Cardiac fibroblast (primary cell): ENCODE data around the gene FRMD1.

ENCODE experiments used
- DNase-seq, 2 donors: peaks; one replicate each; pipeline versions ENCODE4 v3.0.0 to v3.0.0-alpha.2; 2010; ENCODE audit warnings: low read depth in 2 of 2
- H3K4me3 ChIP-seq, 2 donors: replicated peaks in 1 of 2; 1 replicate in 1 of 2; 2 replicates in 1 of 2; pipeline ENCODE4 v1.5.1; 2011; ENCODE audit warnings: low read depth in 2 of 2, low read length in 2 of 2, mild to moderate bottlenecking in 2 of 2, moderate library complexity in 1 of 2
- TF ChIP-seq, protein P1 (sequence below): IDR thresholded peaks from one replicate; pipeline ENCODE4 v1.5.1; 2011; ENCODE audit warnings: low read depth, mild to moderate bottlenecking, low read length, inconsistent platforms

The FRMD1 gene

DNA sequence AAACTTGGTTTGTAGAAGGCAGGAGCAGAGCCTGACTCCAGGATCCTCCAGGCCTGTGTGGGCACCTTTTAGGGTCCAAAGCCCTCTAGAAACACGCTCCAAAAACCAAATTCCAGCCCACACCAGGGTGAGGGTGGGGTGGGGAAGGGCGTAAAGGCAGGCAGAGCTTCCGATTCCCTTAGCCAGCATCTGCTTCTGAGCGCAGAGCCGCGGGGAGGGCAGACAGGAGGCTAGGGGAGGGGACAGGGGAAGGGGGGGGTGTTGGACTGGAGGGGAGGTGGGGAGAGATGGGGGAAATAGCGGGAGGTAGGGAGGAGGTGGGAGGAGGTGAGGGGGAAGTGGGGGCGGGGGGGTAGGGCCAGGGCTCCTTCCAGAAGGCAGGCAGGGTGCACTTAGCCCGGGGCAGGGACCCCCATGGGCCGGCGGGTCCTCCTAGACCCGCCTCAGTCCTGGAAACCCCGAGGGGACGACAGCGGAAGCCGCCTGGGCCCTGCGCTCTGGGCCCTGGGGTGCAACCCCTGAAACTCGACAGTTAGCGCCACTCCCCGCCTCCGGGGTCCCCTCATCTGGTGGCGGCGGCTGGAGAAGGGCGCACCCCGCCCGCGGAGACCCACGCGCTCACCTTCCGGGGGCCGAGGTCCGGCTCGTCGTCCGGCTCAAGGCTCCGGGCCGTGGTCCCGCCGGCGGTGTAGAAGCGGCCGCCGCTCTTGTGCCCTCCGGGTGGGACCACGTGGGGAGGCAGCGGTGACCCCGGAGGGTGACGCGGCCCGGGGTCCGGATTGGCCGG, 22.0 kb upstream of the FRMD1 start:
- TF ChIP-seq, protein P1, sequence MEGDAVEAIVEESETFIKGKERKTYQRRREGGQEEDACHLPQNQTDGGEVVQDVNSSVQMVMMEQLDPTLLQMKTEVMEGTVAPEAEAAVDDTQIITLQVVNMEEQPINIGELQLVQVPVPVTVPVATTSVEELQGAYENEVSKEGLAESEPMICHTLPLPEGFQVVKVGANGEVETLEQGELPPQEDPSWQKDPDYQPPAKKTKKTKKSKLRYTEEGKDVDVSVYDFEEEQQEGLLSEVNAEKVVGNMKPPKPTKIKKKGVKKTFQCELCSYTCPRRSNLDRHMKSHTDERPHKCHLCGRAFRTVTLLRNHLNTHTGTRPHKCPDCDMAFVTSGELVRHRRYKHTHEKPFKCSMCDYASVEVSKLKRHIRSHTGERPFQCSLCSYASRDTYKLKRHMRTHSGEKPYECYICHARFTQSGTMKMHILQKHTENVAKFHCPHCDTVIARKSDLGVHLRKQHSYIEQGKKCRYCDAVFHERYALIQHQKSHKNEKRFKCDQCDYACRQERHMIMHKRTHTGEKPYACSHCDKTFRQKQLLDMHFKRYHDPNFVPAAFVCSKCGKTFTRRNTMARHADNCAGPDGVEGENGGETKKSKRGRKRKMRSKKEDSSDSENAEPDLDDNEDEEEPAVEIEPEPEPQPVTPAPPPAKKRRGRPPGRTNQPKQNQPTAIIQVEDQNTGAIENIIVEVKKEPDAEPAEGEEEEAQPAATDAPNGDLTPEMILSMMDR = no peak
- no peak overlapping the region for H3K4me3 ChIP-seq
- DNase-seq = no peak

DNA sequence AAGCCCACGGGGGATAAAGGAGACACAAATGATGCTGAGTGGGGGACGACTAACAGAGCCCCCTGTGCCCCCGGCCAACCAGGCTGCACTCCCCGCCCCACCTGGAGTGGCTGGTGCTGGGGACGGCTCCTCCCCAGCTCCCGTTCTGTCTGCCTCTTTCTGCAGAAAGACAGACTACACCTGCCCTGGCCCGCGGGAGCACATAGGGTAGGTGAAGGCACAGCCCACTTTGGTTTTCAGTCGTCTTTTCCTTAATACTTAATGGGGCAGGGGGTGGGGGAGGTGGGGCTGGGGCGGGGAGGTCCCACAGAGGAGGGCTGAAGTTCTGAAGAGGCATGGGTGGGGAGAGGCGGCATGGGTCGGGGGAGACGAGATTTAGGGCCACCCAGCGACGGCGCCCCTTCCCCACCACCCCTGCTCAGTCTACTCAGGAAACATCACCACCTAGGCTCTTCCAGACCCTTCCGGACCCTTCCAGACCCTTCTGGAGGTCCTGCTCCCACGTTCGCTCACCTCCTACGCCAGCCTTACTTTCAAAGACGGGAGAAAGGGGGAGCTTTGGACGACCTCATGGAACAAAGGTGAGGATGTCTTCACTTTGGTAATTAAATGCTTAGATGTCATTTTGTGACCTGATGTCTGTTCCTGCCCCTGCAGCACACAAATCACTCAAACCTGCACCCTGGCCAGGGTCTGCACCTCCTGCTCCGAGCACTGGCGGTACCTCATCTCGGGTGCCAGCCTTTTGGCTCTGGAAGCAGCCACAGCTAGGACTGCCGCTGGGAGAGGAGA, 21.2 kb upstream of the FRMD1 start:
- TF ChIP-seq, protein P1 = no peak
- no peak for DNase-seq
- no peak overlapping the region for H3K4me3 ChIP-seq

DNA sequence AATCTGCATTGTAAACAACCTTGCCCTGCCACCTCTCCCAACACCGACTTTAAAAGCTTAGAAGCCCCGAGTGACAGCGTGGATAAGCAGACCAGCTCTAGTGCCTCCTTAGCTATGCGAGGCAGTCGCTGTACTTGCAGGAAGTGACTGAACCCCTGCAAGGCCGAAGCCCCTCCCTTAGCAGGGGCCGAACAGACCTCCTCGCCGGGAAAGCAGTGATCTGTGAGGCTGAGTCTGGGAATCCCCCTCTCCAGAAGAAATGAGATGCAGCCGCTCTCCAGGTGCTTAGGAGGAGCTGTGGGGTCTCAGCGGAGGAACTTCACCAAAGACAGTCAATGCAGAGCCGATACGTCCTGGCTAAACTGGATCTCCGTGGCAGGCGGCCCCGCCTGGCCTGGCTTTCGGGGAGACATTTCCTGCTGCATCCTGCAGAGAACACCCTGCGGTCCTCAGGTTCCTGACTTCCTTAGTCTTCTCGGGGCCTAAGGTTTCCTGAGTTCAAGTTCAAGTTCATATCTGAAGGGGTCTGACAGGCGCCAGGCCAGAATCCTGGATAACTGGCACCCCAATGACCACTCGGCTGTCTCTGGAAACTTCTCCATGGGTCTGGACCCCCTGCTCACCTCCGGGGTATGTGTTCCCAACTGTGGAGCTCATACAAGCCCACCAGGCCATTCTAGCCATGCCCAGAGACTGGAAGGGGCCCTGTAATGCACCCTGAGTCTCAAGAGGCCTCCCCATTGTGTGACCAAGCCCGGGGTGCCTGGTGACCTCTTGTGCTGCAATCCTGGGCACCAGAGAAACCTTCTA, 20.4 kb upstream of the FRMD1 start:
- no peak overlapping the region for H3K4me3 ChIP-seq
- TF ChIP-seq, protein P1 = no peak
- no peak for DNase-seq

DNA sequence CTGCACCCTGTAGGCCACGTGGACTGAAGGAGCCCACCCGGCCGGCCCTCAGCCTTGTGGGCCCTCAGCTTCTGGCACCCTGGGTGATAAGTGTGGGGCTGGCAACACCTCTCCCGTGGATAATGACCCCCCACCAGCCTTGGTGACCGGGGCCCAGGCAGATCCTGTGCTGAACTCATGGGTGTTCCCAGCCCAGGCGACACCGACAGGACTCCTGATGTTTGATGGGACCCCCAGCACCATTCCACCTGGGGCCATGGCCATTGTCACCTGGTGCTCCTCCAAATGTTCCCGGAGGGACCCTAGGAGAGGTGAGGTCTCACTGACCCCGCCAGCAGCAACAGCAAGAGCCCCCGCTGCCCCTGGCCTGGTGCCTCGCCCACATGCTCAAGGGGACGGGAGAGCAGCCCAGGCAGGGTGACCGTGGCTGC, 19.4 kb upstream of the FRMD1 start:
- H3K4me3 ChIP-seq = no peak overlapping the region
- DNase-seq = no peak
- TF ChIP-seq, protein P1 = no peak

DNA sequence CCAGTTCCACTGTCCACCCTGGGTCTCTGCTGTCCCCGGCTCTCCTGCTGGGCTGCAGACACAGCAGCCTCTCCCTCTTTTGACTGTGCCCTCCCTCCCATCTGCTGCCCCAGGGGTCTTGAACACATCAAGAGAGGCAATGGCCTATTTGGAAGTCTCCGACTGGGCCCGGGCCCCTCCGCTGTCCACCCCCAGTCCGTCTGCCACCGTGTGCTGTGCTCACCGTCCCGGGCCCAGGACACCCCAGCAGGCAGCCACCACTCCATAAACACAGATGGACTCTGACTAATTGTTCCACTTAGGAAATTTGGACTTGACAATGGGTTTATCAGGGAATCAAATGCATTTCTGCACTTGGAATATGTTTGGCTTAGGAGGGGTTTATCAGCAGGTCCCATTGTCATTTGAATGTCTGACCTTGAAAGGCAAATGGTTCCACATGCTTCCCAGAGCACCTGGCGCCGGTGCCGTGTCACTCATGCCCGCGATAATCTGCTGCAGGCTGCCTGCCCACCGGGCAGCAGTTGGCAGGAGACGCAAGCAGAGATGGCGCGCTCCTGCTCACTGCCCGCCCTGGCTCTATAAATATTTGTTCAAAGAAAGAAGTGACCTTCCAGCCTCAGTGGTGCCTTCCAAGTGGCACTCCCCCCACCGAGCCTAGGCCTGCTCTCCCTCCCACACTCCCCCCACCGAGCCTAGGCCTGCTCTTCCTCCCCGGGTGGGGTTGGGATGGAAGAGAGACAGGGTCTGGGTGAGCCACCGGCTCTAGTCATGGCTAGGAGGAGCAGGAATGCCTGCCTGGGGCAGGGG, 18.8 kb upstream of the FRMD1 start:
- H3K4me3 ChIP-seq = no peak overlapping the region
- TF ChIP-seq, protein P1 = no peak
- no peak for DNase-seq

DNA sequence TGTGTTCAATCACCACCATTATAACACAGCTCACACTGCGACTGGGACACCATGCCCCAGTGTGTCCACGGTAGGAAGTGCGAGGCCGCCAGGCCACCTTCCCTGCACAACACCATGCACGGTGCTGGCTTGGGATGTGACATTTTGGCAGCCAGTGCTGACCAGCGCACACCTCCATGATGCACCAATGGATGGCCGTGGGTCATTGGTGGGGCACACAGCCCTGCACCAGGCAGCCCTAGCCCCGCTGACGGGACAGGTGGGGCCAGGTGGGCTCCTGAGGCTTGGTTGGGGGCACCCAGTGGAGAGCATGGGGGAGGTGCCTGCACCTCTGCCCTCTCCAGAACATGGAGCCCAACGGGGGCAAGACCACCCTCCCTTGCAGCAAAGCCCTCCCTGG, 18.2 kb upstream of the FRMD1 start:
- TF ChIP-seq, protein P1 = no peak
- no peak for DNase-seq
- H3K4me3 ChIP-seq = no peak overlapping the region
